GM19455 (cell line): ENCODE results near the gene PDE10A.
"Not testable (repeated sequence)": the region's sequence is repeated elsewhere in the genome, so short reads cannot be mapped to it uniquely, and the experiment has no call there.

Experiments used
- ATAC-seq: cut with Tn5 transposase; IDR thresholded peaks from one replicate; pipeline ENCODE4 v1.9.1; 2021; ENCODE audit not compliant: unreplicated experiment

Gene PDE10A

DNA sequence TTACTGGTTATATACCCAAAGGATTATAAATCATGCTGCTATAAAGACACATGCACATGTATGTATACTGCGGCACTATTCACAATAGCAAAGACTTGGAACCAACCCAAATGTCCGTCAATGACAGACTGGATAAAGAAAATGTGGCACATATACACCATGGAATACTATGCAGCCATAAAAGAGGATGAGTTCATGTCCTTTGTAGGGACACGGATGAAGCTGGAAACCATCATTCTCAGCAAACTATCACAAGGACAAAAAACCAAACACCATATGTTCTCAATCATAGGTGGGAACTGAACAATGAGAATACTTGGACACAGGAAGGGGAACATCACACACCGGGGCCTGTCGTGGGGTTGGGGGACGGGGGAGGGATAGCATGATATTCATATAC lies 104.9 kb downstream of the PDE10A start:
- ATAC-seq = not testable (repeated sequence)

DNA sequence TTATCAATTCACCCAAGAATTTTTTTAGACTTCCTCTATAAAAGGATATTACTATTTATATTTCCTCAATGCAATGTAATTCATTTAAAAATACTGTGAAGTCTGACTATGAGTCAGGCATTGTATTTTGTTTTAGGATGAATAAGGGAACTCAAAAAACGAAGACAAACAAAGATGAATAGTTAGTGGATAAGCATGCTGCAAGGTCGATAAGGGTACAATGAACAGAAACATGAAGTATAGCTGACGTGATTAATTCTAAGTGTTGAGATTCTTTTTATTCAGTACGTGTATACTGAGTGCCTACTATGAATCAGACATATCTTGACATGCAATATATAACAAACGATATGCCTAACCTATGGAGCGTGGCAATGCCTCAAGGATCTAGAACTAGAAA lies 105.4 kb downstream of the PDE10A start:
- no peak for ATAC-seq

DNA sequence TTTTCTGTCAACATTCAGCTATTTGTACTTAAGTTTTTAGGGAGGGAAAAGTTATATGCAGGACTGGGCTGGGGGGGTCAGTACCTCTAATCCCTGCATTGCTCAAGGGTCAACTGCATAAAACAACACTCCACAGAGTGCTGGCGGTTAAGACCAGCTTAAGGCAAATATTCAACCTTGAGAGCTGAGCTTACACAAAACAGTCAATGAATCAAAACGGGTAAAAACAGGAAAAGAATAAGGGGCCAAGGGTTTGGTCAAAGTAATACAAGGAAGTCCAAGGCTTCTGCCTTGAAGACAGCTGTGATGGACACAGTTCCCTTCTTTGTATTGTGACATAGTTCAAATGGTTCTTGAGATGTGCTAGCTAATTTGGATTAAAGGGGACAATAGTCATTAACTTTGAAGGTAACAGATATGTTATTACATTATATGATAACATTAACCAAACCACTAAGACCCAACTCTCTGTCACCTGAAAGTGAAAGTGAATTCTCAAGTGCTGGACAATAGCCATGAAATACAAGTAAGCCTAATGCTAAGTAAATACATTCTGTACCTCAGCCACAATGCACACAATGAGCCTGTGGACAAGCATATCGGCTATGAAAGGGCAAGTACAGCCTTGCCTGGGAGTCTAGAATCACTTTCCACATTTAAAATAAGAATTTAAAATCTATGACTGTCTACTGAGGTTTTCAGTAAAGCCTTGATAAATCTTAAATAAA lies 106.8 kb downstream of the PDE10A start:
- no peak for ATAC-seq

DNA sequence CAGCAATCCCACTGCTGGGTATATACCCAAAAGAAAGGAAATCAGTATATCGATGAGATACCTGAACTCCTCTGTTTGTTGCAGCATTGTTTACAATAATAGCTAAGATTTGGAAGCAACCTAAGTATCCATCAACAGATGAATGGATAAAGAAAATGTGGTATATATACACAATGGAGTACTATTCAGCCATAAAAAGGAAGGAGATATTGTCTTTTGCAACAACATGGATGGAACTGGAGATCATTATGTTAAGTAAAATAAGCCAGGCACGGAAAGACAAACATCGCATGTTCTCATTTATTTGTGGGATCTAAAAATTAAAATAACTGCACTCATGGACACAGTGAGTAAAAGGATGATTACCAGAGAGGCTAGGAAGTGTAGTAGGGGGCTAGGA lies 108.4 kb downstream of the PDE10A start:
- not testable (repeated sequence) for ATAC-seq

DNA sequence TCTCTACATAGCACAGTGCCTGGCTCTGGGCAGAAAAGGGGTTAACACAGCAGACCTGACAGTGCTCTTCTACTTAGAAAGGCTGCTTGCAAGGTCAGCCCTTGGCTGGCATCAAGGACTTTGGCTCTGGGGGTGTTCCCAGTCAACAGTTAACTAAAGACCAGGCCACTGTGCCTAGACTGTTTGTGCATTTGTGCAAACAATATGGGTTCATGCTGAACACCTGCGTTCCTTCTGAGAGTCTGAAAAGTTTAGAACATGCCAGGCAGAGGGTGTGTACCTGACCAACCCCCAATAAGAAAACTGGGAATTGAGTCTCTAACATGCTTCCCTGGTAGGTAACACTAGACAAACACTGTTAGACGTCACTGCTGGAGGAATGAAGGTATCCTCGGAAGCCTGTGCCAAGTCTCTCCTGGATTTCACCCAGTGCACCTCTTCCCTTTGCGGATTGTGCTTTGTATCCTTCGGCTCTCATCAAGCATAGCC lies 110.7 kb downstream of the PDE10A start:
- no peak for ATAC-seq

DNA sequence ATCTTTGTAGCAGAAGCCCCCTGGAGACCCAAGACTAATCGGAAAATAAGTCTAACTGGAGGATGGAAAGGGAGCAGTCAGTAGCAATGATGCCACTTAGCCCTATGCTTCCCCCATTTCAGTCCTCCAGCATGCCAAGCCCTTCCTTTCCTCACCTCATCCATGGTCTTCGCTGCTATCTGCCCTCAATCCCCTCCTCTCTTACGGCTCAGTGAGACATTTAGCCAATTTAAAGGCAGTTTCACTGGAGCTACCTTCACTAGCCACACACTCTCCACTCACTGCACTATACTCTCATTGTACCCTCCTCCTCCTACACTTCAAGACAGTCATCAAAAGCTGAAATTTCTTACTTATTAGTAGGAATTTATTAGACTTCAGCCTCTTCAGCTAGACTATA lies 111.2 kb downstream of the PDE10A start:
- no peak for ATAC-seq

DNA sequence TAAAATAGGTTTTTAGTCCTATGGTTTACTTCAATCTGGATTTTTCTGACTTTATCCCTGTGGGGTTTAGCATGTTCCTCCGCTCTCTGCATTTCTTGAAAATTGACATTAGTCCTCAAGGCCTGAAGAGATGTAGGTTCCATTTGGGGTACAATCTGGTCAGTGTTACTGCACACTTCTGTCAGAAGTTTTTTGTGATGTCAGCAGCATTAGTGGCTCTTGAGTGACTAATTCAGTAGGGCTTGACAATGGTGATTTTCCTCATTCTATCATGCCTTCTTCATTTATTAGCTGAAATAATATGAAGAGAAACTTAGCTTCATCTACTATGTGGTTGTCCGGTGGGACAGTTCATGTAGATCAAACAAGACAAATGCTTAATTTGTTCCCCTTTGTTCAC lies 114.6 kb downstream of the PDE10A start:
- ATAC-seq = no peak

DNA sequence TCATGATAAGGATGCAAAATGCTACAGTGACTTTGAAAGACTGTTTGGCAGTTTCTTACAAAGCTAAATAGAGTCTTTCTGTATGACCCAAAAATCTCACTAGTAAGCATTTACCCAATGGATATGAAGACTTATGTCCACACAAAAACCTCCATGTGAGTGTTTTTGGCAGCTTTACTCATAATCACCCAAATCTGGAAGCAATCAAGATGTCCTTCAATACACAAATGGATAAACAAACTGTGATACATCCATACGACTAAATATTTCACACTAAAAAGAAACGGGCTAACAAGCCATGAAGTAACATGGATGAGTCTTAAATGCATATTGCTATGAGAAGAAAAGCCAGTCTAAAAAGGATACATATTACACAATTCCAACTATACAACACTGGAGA lies 117.2 kb downstream of the PDE10A start:
- no peak for ATAC-seq

DNA sequence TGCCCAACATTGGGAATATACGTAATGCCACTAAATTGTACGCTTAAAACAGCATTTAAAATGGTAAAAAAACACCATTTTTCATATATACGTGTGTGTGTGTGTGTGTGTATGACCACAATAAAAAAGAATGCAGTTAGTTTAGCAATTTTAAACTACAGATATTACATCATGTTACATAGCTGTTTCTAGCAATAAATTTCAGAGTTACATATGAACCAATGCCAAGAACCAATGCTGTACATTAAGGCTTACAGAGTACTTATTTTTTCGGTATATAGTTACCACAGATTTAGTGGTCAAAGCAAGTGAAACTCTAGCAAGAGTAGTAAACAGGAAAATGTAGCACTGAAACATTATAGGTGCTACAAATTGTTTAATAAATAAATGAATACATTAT lies 119.3 kb downstream of the PDE10A start:
- ATAC-seq = no peak

DNA sequence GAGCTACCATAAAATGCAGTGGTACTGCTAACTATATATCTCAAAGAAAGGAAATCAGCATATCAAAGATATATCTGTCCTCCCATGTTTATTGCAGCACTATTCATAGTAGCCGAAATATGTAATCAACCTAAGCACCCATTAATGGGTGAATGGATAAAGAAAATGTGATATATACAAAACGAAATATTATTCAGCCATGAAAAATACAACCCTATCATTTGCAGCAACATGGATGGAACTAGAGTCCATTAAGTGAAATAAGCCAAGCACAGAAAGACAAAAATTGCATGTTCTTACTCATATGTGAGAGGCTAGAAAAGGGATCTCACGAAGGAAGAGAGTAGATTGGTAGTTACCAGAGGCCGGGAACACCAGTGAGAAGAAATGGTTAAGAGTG lies 126.1 kb downstream of the PDE10A start:
- ATAC-seq = no peak

DNA sequence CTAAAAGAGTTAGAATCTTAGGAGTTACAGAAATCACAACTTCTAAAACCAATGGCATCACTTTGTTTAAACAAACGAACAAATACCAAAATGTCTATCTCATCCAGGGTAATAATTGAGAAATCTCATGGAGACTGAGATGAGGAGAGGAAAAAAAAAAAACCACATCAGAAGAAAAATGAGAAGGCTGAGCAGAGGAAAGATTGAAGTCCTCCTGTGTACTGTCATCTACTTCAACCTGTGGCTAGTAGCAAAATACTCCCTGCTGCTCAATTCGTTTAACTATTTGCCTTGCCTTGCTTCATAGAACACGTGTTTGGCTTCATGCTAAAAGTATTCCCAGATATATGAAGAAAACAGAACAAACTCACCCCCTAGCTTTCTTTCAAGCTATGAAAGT lies 143.7 kb downstream of the PDE10A start:
- ATAC-seq = no peak

DNA sequence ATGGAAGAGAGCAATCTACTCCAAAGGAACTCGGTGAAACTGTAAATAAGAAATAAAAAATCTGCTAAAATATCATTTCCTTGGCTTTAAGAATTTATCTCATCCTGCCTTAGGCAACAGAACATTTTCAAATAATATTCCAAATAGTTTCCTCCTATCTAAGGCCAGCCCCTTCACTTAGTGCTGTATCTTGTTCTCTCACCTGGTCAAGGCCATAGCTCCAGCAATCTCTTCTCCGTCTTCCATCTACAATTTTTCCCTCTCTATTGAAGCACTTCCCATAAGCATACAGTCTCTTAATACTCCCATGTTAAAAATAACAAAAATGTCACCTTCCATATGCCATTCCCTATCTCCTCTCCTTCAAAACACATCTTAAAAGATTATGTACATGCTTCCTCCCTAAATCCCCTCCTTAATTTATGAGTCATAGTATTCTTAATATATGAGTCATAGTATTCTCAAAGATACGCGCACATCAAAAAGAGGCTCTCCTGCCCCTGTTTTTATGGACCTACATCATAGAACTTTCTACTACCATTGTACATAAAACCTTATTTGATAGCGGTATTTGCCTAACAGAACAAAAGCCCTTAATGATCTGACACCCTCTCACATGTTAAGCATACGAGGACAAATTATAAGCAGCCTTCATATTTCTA lies 146.9 kb downstream of the PDE10A start:
- no peak for ATAC-seq

DNA sequence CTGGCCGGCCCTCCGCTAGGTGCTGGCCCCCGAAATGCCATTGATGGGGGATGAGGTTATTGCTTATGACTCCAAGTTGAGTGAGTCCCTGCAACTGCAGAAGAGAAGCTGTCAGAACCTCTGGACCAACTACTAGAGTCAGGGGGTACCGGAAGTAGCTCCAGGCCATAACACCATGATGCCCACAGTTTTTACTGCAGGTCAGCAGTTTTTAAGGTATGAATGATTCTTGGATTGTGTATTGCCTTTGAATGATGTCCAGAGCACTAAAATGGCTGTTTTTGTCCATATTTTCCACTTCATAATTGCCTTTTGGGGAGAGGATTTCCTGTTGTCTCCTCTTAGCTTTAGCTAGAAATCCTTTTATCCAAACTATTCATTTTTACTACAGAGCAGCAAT lies 148.4 kb downstream of the PDE10A start:
- no peak for ATAC-seq

DNA sequence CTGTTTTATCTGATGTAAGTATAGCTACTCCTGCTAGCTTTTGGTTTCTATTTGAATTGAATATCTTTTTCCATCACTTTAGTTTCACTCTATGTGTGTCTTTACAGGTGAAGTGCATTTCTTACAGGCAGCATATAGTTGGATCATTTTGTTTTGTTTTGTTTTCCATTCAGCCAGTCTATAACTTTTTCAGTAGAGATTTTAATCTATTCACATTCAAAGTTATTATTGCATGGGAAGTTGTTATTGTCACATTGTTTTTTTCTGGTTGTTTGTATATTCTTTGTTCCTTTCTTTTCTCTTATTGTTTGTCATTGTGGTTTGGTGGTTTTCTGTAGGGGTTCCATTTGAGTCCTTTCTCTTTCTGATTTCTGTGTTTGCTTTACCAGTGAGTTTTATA lies 151.2 kb downstream of the PDE10A start:
- peak; percentile 91 for ATAC-seq

DNA sequence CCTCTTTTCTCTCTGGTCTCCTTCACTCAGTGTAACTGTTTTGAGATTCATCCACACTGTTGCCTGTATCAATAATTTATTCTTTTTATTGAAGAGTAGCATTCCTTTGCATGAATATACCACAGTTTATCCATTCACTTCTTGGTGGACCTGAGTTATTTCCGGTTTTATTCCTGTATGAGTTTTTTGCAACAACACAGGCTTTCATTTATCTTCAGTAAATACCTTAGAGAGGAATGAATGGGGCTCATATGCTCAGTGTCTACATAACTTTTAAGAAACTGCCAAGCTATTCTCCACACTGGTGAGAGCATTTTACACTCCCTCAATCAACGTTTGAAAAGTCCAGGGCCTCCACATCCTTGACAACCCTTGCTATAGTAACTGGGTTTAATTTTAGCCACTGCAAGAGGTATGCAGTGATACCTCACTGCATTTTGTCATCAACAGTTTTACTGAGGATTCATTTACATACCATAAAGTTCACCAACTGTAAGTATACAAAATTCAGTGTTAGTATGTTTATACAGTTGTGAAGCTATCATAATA lies 154.6 kb downstream of the PDE10A start:
- ATAC-seq = no peak

DNA sequence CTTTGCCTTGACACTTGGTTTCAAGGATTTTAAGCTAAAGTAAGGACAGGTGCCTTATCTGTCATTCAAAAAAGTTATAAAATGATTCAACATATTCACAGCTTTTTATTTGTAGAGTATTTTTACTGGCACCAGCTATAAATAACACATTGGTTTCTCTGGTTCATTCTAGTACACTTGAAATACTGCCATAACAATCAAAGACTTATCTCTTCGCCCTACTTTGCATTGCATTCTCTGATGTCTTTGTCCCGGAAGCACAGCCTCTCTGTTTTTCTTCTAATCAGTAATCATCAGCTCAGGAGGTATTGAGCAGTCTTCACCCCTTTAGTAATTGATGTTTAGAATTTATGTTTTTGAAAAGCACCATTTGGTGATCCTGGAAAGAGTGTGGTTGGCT lies 156.4 kb downstream of the PDE10A start:
- ATAC-seq = no peak

DNA sequence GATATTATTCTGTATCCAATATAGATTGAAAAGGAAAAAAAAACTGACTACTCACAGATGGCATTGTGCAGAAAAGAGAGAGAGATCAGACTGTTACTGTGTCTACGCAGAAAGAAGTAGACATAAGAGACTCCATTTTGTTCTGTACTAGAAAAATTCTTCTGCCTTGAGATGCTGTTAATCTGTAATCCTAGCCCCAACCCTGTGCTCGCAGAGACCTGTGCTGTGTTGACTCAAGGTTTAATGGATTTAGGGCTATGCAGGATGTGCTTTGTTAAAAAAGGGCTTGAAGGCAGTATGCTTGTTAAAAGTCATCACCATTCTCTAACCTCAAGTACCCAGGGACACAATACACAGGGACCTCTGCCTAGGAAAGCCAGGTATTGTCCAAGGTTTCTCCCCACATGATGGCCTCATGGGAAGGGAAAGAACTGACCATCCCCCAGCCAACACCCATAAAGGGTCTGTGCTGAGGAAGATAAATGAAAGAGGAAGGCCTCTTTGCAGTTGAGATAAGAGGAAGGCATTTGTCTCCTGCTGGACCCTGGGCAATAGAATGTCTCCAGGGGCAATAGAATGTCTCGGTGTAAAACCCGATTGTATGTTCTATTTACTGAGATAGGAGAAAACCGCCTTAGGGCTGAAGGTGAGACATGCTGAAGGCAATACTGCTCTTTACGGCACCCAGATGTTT lies 162.7 kb downstream of the PDE10A start:
- ATAC-seq = not testable (repeated sequence)

DNA sequence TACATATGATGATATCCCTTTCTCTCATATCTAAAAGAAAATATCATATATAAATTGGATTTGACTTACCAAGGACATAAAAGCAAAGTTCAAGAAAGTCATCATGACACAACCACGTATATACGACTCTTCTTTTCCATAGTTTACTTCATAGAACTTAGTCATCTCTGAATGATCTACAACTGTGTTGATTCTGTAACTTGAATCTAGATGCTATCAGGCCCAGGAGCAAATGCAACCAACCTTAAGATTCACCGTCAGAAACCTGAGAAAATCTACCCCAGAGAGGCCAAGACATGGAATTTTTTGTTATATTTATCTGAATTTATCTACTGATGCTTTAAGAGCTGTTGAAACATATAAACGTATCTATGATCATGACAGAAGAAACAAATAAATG lies 165.6 kb downstream of the PDE10A start:
- ATAC-seq = no peak

DNA sequence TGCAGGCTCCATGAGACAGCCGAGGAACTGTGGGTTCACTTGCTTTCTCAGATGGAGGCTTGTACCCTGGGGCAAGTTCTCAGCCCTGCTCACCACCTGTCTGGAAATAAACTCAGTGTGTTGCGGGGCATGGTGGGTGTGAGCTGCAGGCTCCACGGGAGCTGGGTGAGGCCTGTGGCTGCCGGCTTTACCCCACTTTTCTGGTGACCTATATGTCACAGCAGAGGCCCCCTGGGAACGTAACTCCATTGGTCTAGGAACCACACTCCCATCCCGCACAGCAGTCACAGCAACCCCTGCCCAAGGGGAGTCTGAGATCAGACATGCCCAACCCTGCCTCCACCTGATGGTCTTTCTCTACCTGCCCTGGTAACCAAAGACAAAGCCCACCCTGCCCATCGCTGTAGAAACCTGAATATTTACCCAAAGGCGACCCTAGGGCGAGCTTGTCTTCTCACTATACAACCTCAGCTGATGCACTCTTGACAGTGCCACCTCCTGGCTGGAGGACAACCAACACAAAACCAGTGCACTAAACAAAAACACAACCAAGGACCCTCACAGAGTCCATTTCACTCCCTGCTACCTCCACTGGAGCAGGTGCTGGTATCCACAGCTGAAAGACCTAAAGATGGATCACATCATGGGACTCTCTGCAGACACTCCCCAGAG lies 174.3 kb downstream of the PDE10A start:
- ATAC-seq = no peak

DNA sequence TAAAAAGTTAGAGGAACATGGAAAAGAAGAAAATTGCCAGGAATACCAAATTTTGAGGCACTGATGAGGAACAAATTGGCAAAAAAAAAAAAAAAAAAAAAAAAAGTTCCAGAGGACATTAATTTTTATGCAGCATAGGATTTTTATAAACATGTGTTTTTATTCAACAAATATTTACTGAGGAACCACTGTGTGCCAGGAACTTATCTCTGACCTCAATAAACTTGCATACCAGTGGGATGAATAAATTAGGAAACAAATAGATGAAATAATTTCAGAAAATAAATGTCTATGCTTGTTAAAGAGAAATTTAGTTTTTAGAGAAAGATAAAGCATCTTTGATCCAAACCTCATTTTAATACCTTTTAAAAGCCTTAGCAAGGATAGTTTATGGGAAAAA lies 175.1 kb downstream of the PDE10A start:
- ATAC-seq = no peak

DNA sequence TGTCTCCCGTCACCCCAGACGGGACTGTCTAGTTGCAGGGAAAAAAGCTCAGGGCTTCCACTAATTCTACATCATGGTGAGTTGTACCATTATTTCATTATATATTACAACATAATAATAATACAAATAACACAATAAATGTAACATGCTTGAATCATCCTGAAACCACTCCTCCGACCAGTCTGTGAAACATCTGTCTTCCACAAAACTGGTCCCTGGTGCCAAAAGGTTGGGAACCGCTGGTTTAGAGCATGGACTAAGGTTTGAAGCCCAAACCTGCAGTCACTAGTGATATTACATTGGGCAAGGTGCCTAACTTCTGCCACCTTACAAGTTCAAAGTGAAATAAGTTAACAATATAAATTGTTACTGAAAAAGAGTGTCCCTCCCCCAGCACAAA lies 175.7 kb downstream of the PDE10A start:
- ATAC-seq = no peak
